MM.1S (cell line): ENCODE data around the gene IRF8.

Experiments
- DNase-seq: peaks from one replicate; pipeline ENCODE4 v3.0.0-alpha.2; 2015
- H2AFZ ChIP-seq: fragments of 300-600 bp; sonication (generic); 2 replicates; pipeline ENCODE4 v1.6.0; 2016; ENCODE audit warnings: antibody characterized with exemption, low read length
- H3F3A ChIP-seq: fragments of 300-600 bp; sonication (generic); 2 replicates; pipeline ENCODE4 v1.6.1; 2016; ENCODE audit warnings: mild to moderate bottlenecking, antibody characterized with exemption, low read length, moderate library complexity, mixed read lengths; ENCODE audit not compliant: insufficient read depth
- H3K27ac ChIP-seq: fragments of 300-600 bp; sonication (generic); 2 replicates; pipeline ENCODE4 v1.5.1; 2016; ENCODE audit warnings: mild to moderate bottlenecking, low read length
- H3K27me3 ChIP-seq: fragments of 300-600 bp; sonication (generic); replicated peaks from 2 replicates; pipeline ENCODE4 v1.6.0; 2016; ENCODE audit warnings: low read length; ENCODE audit not compliant: insufficient read depth
- H3K36me3 ChIP-seq: fragments of 300-600 bp; sonication (generic); replicated peaks from 2 replicates; pipeline ENCODE4 v1.6.1; 2016; ENCODE audit warnings: mild to moderate bottlenecking, low read length, mixed read lengths; ENCODE audit not compliant: insufficient read depth
- H3K4me1 ChIP-seq: fragments of 300-600 bp; sonication (generic); 2 replicates; pipeline ENCODE4 v1.6.1; 2016; ENCODE audit warnings: low read length, mixed read lengths
- H3K4me2 ChIP-seq: fragments of 300-600 bp; sonication (generic); 2 replicates; pipeline ENCODE4 v1.6.0; 2016; ENCODE audit warnings: low read depth, low read length
- H3K4me3 ChIP-seq: fragments of 300-600 bp; sonication (generic); 2 replicates; pipeline ENCODE4 v1.5.1; 2016; ENCODE audit warnings: low read length, mixed read lengths
- H3K79me2 ChIP-seq: fragments of 300-600 bp; sonication (generic); 2 replicates; pipeline ENCODE4 v1.6.1; 2016; ENCODE audit warnings: mixed run types, low read length, mixed read lengths
- H3K9ac ChIP-seq: fragments of 300-600 bp; sonication (generic); 2 replicates; pipeline ENCODE4 v1.6.1; 2016; ENCODE audit warnings: low read length, mixed read lengths
- H3K9me2 ChIP-seq: fragments of 300-600 bp; sonication (generic); replicated peaks from 2 replicates; pipeline ENCODE4 v1.6.1; 2016; ENCODE audit warnings: mild to moderate bottlenecking, low read length, mixed read lengths; ENCODE audit not compliant: insufficient read depth
- H3K9me3 ChIP-seq: fragments of 300-600 bp; sonication (generic); replicated peaks from 2 replicates; pipeline ENCODE4 v1.6.1; 2016; ENCODE audit warnings: mild to moderate bottlenecking, low read length, mixed read lengths; ENCODE audit not compliant: insufficient read depth
- H4K20me1 ChIP-seq: fragments of 300-600 bp; sonication (generic); 2 replicates; pipeline ENCODE4 v1.6.1; 2016; ENCODE audit warnings: mild to moderate bottlenecking, low read length, moderate library complexity, mixed read lengths; ENCODE audit not compliant: insufficient read depth
- CTCF ChIP-seq: fragments of 300-600 bp; sonication (generic); IDR thresholded peaks from 2 replicates; pipeline ENCODE4 v1.5.1; 2016; ENCODE audit warnings: antibody characterized with exemption, low read length, mixed read lengths
- EZH2 ChIP-seq: fragments of 300-600 bp; sonication (generic); optimal IDR thresholded peaks from 2 replicates; pipeline ENCODE3; 2017; ENCODE audit warnings: low read depth, mild to moderate bottlenecking, antibody characterized with exemption, low read length, mixed read lengths
- EZH2phosphoT487 ChIP-seq: fragments of 300-600 bp; sonication (generic); IDR thresholded peaks from 2 replicates; pipeline ENCODE4 v1.6.1; 2018; ENCODE audit warnings: antibody characterized with exemption, low read length

IRF8 gene

GRCh38 chr16:85927959-85928358, 29.0 kb downstream of the IRF8 start:
- no peak for DNase-seq
- Histone ChIP-seq H3F3A (no peaks in the 10 kb centered on the region), H3K27me3 (peaks cover 32% of the 10 kb centered on the region), H4K20me1 (no peaks in the 10 kb centered on the region), H3K36me3 (no peaks in the 10 kb centered on the region), H3K9me3 (no peaks in the 10 kb centered on the region), H3K9me2 (no peaks in the 10 kb centered on the region), H3K4me2 (no peak overlapping the region), H3K27ac (no peak overlapping the region), H2AFZ (no peak overlapping the region), H3K79me2 (no peaks in the 10 kb centered on the region), H3K4me1 (no peaks in the 10 kb centered on the region), H3K9ac (no peak overlapping the region), H3K4me3 (no peak overlapping the region)
- TF ChIP-seq EZH2phosphoT487 (no peak), EZH2 (no peak), CTCF (no peak)

GRCh38 chr16:85928401-85928820, 29.4 kb downstream of the IRF8 start:
- Histone ChIP-seq H3F3A (no peaks in the 10 kb centered on the region), H3K9me2 (no peaks in the 10 kb centered on the region), H3K4me1 (no peaks in the 10 kb centered on the region), H2AFZ (no peak overlapping the region), H3K9me3 (no peaks in the 10 kb centered on the region), H3K27me3 (peaks cover 32% of the 10 kb centered on the region), H3K27ac (no peak overlapping the region), H3K36me3 (no peaks in the 10 kb centered on the region), H3K79me2 (no peaks in the 10 kb centered on the region), H4K20me1 (no peaks in the 10 kb centered on the region), H3K4me3 (no peak overlapping the region), H3K4me2 (no peak overlapping the region), H3K9ac (no peak overlapping the region)
- no peak for DNase-seq
- TF ChIP-seq EZH2phosphoT487 (no peak), CTCF (no peak), EZH2 (no peak)

- Histone ChIP-seq H3K27me3 (peaks cover 32% of the 10 kb centered on the region), H3K9me2 (no peaks in the 10 kb centered on the region), H3K9ac (no peak overlapping the region), H3K27ac (no peak overlapping the region), H3K79me2 (no peaks in the 10 kb centered on the region), H3K36me3 (no peaks in the 10 kb centered on the region), H3F3A (no peaks in the 10 kb centered on the region), H3K9me3 (no peaks in the 10 kb centered on the region), H3K4me2 (no peak overlapping the region), H3K4me1 (no peaks in the 10 kb centered on the region), H4K20me1 (no peaks in the 10 kb centered on the region), H3K4me3 (no peak overlapping the region), H2AFZ (no peak overlapping the region)
- TF ChIP-seq CTCF (no peak), EZH2phosphoT487 (no peak), EZH2 (no peak)
- DNase-seq: no peak
Measured at GRCh38 chr16:85929259-85929721, 30.3 kb downstream of the IRF8 start.
